Parathyroid adenoma (tissue), 2 donors: Measurements from ENCODE around the gene GLRX2.
A peak's percentile ranks its signal among the peaks of the same experiment; 100 is the strongest.

Source experiments
- H2AFZ ChIP-seq: fragments of 300-600 bp; sonication (generic); one replicate; pipeline ENCODE4 v1.7.0; 2017; ENCODE audit warnings: antibody characterized with exemption, mild to moderate bottlenecking
- H3K27ac ChIP-seq: fragments of 300-600 bp; sonication (generic); one replicate; pipeline ENCODE4 v1.7.0; 2017
- H3K27me3 ChIP-seq: fragments of 300-600 bp; sonication (generic); one replicate; pipeline ENCODE4 v1.7.0; 2017; ENCODE audit warnings: low read length; ENCODE audit not compliant: control insufficient read depth, insufficient read depth
- H3K36me3 ChIP-seq: fragments of 300-600 bp; sonication (generic); one replicate; pipeline ENCODE4 v1.7.0; 2017; ENCODE audit warnings: low read length; ENCODE audit not compliant: control insufficient read depth, insufficient read depth
- H3K4me1 ChIP-seq: fragments of 300-600 bp; sonication (generic); one replicate; pipeline ENCODE4 v1.7.0; 2017; ENCODE audit warnings: control low read depth
- H3K4me2 ChIP-seq: fragments of 300-600 bp; sonication (generic); one replicate; pipeline ENCODE4 v1.7.0; 2017; ENCODE audit warnings: low read length
- H3K4me3 ChIP-seq: fragments of 300-600 bp; sonication (generic); one replicate; pipeline ENCODE4 v1.7.0; 2017; ENCODE audit warnings: low read depth, low read length
- H3K79me2 ChIP-seq: fragments of 300-600 bp; sonication (generic); one replicate; pipeline ENCODE4 v1.7.0; 2017; ENCODE audit warnings: control low read depth
- H3K9ac ChIP-seq: fragments of 300-600 bp; sonication (generic); one replicate; pipeline ENCODE4 v1.7.0; 2017; ENCODE audit warnings: mild to moderate bottlenecking
- H3K9me3 ChIP-seq: fragments of 300-600 bp; sonication (generic); one replicate; pipeline ENCODE4 v1.7.0; 2017; ENCODE audit warnings: low read length; ENCODE audit not compliant: control insufficient read depth
- CTCF ChIP-seq: fragments of 300-600 bp; sonication (generic); IDR thresholded peaks from one replicate; pipeline ENCODE4 v1.7.0; 2017; ENCODE audit warnings: antibody characterized with exemption, mild to moderate bottlenecking
- donor health status: primary hyperparathyroidism.

The GLRX2 gene, protein sequence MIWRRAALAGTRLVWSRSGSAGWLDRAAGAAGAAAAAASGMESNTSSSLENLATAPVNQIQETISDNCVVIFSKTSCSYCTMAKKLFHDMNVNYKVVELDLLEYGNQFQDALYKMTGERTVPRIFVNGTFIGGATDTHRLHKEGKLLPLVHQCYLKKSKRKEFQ

GRCh38 chr1:193104907-193105820 lies at the start of gene GLRX2:
TSS of gene GLRX2 (minus strand) at chr1:193105414. CDS start at chr1:193105382, 32 bp downstream.
- no peak within 1 kb of the TSS for H3K9ac ChIP-seq
- no peaks in the 10 kb centered on the region for H3K36me3 ChIP-seq
- no peaks in the 10 kb centered on the region for H3K27me3 ChIP-seq
- H3K79me2 ChIP-seq = peaks cover 4% of the 10 kb centered on the region
- peak within 1 kb of the TSS; percentile 91 for H3K4me2 ChIP-seq
- no peaks in the 10 kb centered on the region for H3K4me1 ChIP-seq
- H2AFZ ChIP-seq = peak within 1 kb of the TSS; percentile 89
- TF ChIP-seq CTCF = no peak
- H3K9me3 ChIP-seq = no peaks in the 10 kb centered on the region
- peak within 1 kb of the TSS; percentile 77 for H3K4me3 ChIP-seq
- peak within 1 kb of the TSS; percentile 72 for H3K27ac ChIP-seq

DNA sequence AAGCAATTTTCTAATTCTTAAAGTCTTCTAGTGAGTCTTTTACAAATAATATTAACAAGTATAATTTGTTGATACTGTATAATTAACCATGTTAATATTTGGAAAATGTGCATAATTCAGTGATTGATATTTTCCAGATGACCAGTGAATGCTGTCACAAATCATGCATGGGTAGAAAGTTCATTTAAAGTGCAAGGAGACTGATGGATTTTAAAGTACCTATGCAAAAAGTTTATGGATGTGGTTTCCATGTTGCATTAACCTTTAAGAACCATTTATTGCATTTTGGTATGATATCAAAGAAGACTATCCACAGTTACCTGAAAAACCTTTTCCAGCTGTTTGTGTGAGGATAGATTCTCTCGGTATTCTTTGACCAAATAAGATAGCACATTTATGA lies 39.8 kb upstream of the GLRX2 start:
- H3K27ac ChIP-seq = no peak overlapping the region
- no peak overlapping the region for H2AFZ ChIP-seq
- H3K9ac ChIP-seq = no peak overlapping the region
- no peak overlapping the region for H3K4me2 ChIP-seq
- no peaks in the 10 kb centered on the region for H3K27me3 ChIP-seq
- no peak overlapping the region for H3K4me3 ChIP-seq
- H3K4me1 ChIP-seq = no peaks in the 10 kb centered on the region
- TF ChIP-seq CTCF = no peak
- no peaks in the 10 kb centered on the region for H3K9me3 ChIP-seq
- H3K79me2 ChIP-seq = no peaks in the 10 kb centered on the region
- H3K36me3 ChIP-seq = no peaks in the 10 kb centered on the region

GRCh38 chr1:193144361-193144938 lies 39.2 kb upstream of the GLRX2 start:
- Histone ChIP-seq H3K27me3 (no peaks in the 10 kb centered on the region), H3K4me2 (no peak overlapping the region), H3K9me3 (no peaks in the 10 kb centered on the region), H3K4me1 (no peaks in the 10 kb centered on the region), H3K4me3 (no peak overlapping the region), H3K9ac (no peak overlapping the region), H3K27ac (no peak overlapping the region), H2AFZ (no peak overlapping the region), H3K79me2 (no peaks in the 10 kb centered on the region), H3K36me3 (no peaks in the 10 kb centered on the region)
- TF ChIP-seq CTCF = no peak

DNA sequence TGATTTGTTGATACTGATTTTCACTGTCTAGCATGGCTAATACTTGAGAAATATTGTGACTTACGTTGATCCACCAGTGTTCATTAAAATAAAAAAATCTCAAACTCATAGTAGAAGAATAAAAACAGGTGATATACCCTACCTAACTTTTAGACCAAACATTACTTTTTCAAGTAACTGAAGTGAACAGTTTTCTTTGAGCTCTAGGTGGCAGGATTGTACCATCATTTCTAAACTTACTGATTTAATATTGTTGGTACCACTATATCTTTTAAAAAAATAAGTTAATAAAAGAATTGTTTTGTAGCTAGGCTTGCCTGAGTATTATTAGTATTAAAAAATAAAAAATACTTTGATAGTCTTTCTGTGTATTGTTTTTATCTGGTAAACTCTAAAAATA lies 38.1 kb upstream of the GLRX2 start:
- H3K4me1 ChIP-seq = no peaks in the 10 kb centered on the region
- no peaks in the 10 kb centered on the region for H3K79me2 ChIP-seq
- no peak overlapping the region for H3K4me2 ChIP-seq
- no peak overlapping the region for H3K27ac ChIP-seq
- no peak overlapping the region for H3K9ac ChIP-seq
- no peaks in the 10 kb centered on the region for H3K27me3 ChIP-seq
- no peaks in the 10 kb centered on the region for H3K36me3 ChIP-seq
- H3K4me3 ChIP-seq = no peak overlapping the region
- no peaks in the 10 kb centered on the region for H3K9me3 ChIP-seq
- TF ChIP-seq CTCF = no peak
- H2AFZ ChIP-seq = no peak overlapping the region
